ENCODE results near the gene NADK.

The NADK gene, protein sequence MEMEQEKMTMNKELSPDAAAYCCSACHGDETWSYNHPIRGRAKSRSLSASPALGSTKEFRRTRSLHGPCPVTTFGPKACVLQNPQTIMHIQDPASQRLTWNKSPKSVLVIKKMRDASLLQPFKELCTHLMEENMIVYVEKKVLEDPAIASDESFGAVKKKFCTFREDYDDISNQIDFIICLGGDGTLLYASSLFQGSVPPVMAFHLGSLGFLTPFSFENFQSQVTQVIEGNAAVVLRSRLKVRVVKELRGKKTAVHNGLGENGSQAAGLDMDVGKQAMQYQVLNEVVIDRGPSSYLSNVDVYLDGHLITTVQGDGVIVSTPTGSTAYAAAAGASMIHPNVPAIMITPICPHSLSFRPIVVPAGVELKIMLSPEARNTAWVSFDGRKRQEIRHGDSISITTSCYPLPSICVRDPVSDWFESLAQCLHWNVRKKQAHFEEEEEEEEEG

GRCh38 chr1:1777950-1778662 lies at the start of gene NADK:
Gene NADK, minus strand, starts transcription at chr1:1778470. Its CDS starts 13,064 bp downstream, at chr1:1765406.
- Mint-ChIP-seq H3K27me3 (no peaks in the 10 kb centered on the region), H3K4me1 (ENCODE audit: low read depth) (peaks cover 69% of the 10 kb centered on the region), H3K36me3 (ENCODE audit: low read depth) (peaks cover 36% of the 10 kb centered on the region), H3K27ac (peak within 1 kb of the TSS; percentile 92), H3K4me3 (peak within 1 kb of the TSS; percentile 84), H3K9me3 (no peaks in the 10 kb centered on the region)
- peak; percentile 88 for DNase-seq

- H3K27me3 Mint-ChIP-seq = no peaks in the 10 kb centered on the region
- no peak for DNase-seq
- peaks cover 58% of the 10 kb centered on the region for H3K4me1 Mint-ChIP-seq (ENCODE audit: low read depth)
- peaks cover 67% of the 10 kb centered on the region for H3K36me3 Mint-ChIP-seq (ENCODE audit: low read depth)
- peak overlapping the region; percentile 82 for H3K27ac Mint-ChIP-seq
- H3K9me3 Mint-ChIP-seq = no peaks in the 10 kb centered on the region
- no peak overlapping the region for H3K4me3 Mint-ChIP-seq
These were observed 49.0 kb upstream of the NADK start for GRCh38 chr1:1827089-1827848.

DNA sequence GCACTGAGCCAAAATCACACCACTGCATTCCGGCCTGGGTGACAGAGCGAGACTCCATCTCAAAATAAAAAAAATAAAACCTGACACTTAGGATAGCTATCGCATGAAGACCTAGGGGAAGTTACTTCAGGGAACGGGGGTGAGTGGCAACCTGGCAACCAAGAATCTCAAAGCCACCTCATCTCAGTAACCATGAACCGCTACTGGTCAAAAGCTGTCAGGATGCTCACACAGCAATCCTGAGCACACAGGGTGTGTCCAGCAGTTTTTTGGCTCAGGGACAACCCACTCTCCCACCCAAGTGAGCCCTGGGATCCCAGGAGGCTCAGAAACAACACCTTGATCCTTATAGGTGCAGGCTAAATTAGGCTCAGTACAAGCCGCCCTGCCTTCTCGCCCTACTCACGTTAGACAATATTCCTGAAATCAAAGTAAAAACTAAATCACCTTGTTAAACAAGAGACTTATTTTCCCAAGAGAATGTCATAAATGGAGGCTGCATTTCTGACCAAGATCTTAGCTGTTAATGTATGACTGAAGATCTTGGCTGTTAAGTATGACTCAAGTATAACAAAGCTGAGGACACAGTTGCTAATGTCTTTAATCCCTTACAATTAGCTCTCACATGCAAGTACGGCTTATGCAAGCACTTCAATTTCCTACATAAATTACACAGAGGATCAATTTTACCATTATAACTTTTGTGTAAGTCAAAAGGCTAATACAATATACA lies 48.3 kb upstream of the NADK start:
- Mint-ChIP-seq H3K4me1 (ENCODE audit: low read depth) (peaks cover 56% of the 10 kb centered on the region), H3K36me3 (ENCODE audit: low read depth) (peaks cover 68% of the 10 kb centered on the region), H3K27me3 (no peaks in the 10 kb centered on the region), H3K27ac (peak overlapping the region; percentile 82), H3K4me3 (no peak overlapping the region), H3K9me3 (no peaks in the 10 kb centered on the region)
- DNase-seq = no peak

GRCh38 chr1:1825217-1825616 lies 46.9 kb upstream of the NADK start:
- Mint-ChIP-seq H3K27me3 (no peaks in the 10 kb centered on the region), H3K27ac (peak overlapping the region; percentile 81), H3K36me3 (ENCODE audit: low read depth) (peaks cover 74% of the 10 kb centered on the region), H3K4me3 (peak overlapping the region; percentile 7), H3K4me1 (ENCODE audit: low read depth) (peaks cover 63% of the 10 kb centered on the region), H3K9me3 (no peaks in the 10 kb centered on the region)
- DNase-seq = no peak

GRCh38 chr1:1819762-1820161 lies 41.5 kb upstream of the NADK start:
- H3K4me1 Mint-ChIP-seq (ENCODE audit: low read depth) = peaks cover 21% of the 10 kb centered on the region
- DNase-seq = no peak
- H3K4me3 Mint-ChIP-seq = no peak overlapping the region
- no peaks in the 10 kb centered on the region for H3K27me3 Mint-ChIP-seq
- H3K9me3 Mint-ChIP-seq = no peaks in the 10 kb centered on the region
- H3K36me3 Mint-ChIP-seq (ENCODE audit: low read depth) = peaks cover 80% of the 10 kb centered on the region
- no peak overlapping the region for H3K27ac Mint-ChIP-seq

GRCh38 chr1:1817221-1817620 lies 39.0 kb upstream of the NADK start:
- H3K9me3 Mint-ChIP-seq = no peaks in the 10 kb centered on the region
- no peaks in the 10 kb centered on the region for H3K27me3 Mint-ChIP-seq
- H3K4me1 Mint-ChIP-seq (ENCODE audit: low read depth) = peaks cover 7% of the 10 kb centered on the region
- DNase-seq = no peak
- H3K36me3 Mint-ChIP-seq (ENCODE audit: low read depth) = peaks cover 82% of the 10 kb centered on the region
- peak overlapping the region; percentile 71 for H3K27ac Mint-ChIP-seq
- no peak overlapping the region for H3K4me3 Mint-ChIP-seq

GRCh38 chr1:1815606-1816281 lies 37.5 kb upstream of the NADK start:
- Mint-ChIP-seq H3K9me3 (no peaks in the 10 kb centered on the region), H3K27ac (peak overlapping the region; percentile 46), H3K4me1 (ENCODE audit: low read depth) (peaks cover 4% of the 10 kb centered on the region), H3K4me3 (no peak overlapping the region), H3K27me3 (no peaks in the 10 kb centered on the region), H3K36me3 (ENCODE audit: low read depth) (peaks cover 80% of the 10 kb centered on the region)
- no peak for DNase-seq

- H3K27me3 Mint-ChIP-seq = no peaks in the 10 kb centered on the region
- H3K36me3 Mint-ChIP-seq (ENCODE audit: low read depth) = peaks cover 76% of the 10 kb centered on the region
- DNase-seq = no peak
- no peaks in the 10 kb centered on the region for H3K9me3 Mint-ChIP-seq
- no peak overlapping the region for H3K4me3 Mint-ChIP-seq
- H3K4me1 Mint-ChIP-seq (ENCODE audit: low read depth) = peaks cover 10% of the 10 kb centered on the region
- peak overlapping the region; percentile 71 for H3K27ac Mint-ChIP-seq
These were observed 31.2 kb upstream of the NADK start for GRCh38 chr1:1809489-1809888.

- Mint-ChIP-seq H3K4me3 (no peak overlapping the region), H3K27me3 (no peaks in the 10 kb centered on the region), H3K27ac (no peak overlapping the region), H3K9me3 (no peaks in the 10 kb centered on the region), H3K4me1 (ENCODE audit: low read depth) (peaks cover 10% of the 10 kb centered on the region), H3K36me3 (ENCODE audit: low read depth) (peaks cover 73% of the 10 kb centered on the region)
- no peak for DNase-seq
These were observed 29.9 kb upstream of the NADK start for GRCh38 chr1:1808206-1808605.

DNA sequence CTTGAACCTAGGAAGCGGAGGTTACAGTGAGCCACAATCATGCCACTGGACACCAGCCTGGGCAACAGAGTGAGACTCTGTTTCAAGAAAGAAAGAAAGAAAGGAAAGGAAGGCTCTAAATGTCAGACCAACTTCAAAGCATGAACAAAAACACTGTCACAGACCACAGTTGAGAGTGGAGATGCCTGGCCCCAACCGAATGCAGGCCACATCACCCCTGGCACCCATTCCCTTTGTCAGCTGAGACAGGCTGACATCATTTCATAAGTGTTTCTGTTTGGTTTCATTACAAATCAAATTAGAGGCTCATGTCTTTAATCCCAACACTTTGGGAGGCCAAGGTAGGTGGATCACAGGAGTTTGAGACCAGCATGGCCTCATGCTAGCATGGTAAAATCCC lies 28.6 kb upstream of the NADK start:
- Mint-ChIP-seq H3K27me3 (no peaks in the 10 kb centered on the region), H3K36me3 (ENCODE audit: low read depth) (peaks cover 74% of the 10 kb centered on the region), H3K27ac (peak overlapping the region; percentile 57), H3K4me3 (no peak overlapping the region), H3K9me3 (no peaks in the 10 kb centered on the region), H3K4me1 (ENCODE audit: low read depth) (peaks cover 12% of the 10 kb centered on the region)
- no peak for DNase-seq

DNA sequence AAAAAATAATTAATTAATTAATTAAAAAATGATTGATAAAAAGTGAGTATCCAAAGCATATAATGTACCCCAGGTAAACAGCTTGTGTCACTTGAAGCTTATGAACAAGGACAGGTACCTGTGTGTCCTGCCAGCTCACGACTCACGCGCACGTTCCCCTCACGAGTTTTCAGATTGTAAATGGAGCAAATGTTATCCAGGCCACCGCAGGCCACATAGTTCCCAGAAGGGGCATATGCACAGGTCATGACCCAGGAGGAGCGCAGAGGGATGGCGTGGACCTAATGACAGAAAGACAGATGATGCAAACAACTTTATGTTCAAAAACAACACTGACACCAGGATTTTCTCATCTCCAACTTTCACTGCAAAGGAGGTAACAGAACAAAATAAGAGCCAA lies 26.0 kb upstream of the NADK start:
- Mint-ChIP-seq H3K9me3 (no peaks in the 10 kb centered on the region), H3K4me3 (no peak overlapping the region), H3K4me1 (ENCODE audit: low read depth) (peaks cover 23% of the 10 kb centered on the region), H3K36me3 (ENCODE audit: low read depth) (peaks cover 83% of the 10 kb centered on the region), H3K27ac (peak overlapping the region; percentile 65), H3K27me3 (no peaks in the 10 kb centered on the region)
- DNase-seq = no peak

DNA sequence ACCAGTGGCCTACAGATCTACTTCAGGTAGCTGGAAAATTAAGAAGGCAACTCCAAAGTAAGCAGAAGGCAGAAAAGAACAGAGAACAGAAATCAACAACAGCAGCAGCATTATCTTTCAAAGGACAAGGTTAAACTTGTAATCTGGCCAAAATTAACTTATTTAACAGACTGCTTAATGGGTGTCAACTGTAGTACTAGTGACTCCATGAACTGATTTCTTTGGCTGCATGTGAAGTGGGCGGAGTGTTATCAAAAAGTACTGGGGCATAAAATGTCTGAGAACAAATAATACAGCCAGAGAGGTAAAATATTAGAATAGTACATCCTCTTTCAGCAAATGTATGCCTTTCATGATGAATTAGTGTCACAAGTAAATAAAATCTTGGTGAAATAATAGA lies 24.6 kb upstream of the NADK start:
- peaks cover 24% of the 10 kb centered on the region for H3K4me1 Mint-ChIP-seq (ENCODE audit: low read depth)
- H3K27ac Mint-ChIP-seq = peak overlapping the region; percentile 48
- peaks cover 87% of the 10 kb centered on the region for H3K36me3 Mint-ChIP-seq (ENCODE audit: low read depth)
- DNase-seq = no peak
- H3K4me3 Mint-ChIP-seq = no peak overlapping the region
- no peaks in the 10 kb centered on the region for H3K27me3 Mint-ChIP-seq
- no peaks in the 10 kb centered on the region for H3K9me3 Mint-ChIP-seq

- Mint-ChIP-seq H3K4me1 (ENCODE audit: low read depth) (peaks cover 20% of the 10 kb centered on the region), H3K27ac (peak overlapping the region; percentile 83), H3K4me3 (no peak overlapping the region)
These were observed 21.4 kb upstream of the NADK start for GRCh38 chr1:1799716-1800115.

More at GRCh38 chr1:1799716-1800115, 21.4 kb upstream of the NADK start:
- DNase-seq = no peak
- Mint-ChIP-seq H3K36me3 (ENCODE audit: low read depth) (peaks cover 88% of the 10 kb centered on the region), H3K9me3 (no peaks in the 10 kb centered on the region), H3K27me3 (no peaks in the 10 kb centered on the region)
